AG04450 (cell line): ENCODE results near the gene TMX3. TPM values are rescaled to one million over a fixed set of nuclear protein-coding genes. Genes with fewer than 3 reads are reported as not detected.

ENCODE experiments used
- CTCF ChIA-PET: fragments of 300-600, 350-600 bp; formaldehyde crosslinking; extraction: SDS; loops from one replicate; lab custom pipeline; 2022; ENCODE audit warnings: antibody characterized with exemption, inconsistent platforms; lab: Charles Lee
- POLR2A ChIA-PET: fragments of 350-600 bp; formaldehyde crosslinking; extraction: SDS; loops from one replicate; lab custom pipeline; 2021; ENCODE audit warnings: antibody characterized with exemption, inconsistent platforms; lab: Yijun Ruan, JAX
- DNase-seq: peaks from one replicate; pipeline ENCODE4 v3.0.0-alpha.2; 2011; ENCODE audit warnings: low read depth, low spot score
- H3K27ac ChIP-seq: one replicate; pipeline ENCODE4 v1.5.1; 2012; ENCODE audit warnings: low read depth, low read length, control low read depth
- H3K27me3 ChIP-seq: one replicate; pipeline ENCODE4 v1.6.0; 2012; ENCODE audit warnings: low read length; ENCODE audit not compliant: control insufficient read depth, insufficient read depth
- H3K4me3 ChIP-seq: 2 replicates; pipeline ENCODE4 v1.5.1; 2011; ENCODE audit warnings: mild to moderate bottlenecking, low read depth, low read length, control low read depth
- H3K9me3 ChIP-seq: 2 replicates; pipeline ENCODE4 v1.5.1; 2012; ENCODE audit warnings: low read length; ENCODE audit not compliant: control insufficient read depth, insufficient read depth
- CTCF ChIP-seq: IDR thresholded peaks from 2 replicates; pipeline ENCODE4 v1.5.1; 2011; ENCODE audit warnings: low read depth, low read length, control low read depth, inconsistent platforms
- polyA plus RNA-seq: library from polyadenylated mRNA; depleted of rRNA; stranded (reverse); fragments of >200 nt; gene quantifications from 2 replicates; pipeline ENCODE4 v1.2.3, GENCODE V29; 2011

Gene TMX3
- polyA plus RNA-seq, 1 experiment = 59.6 TPM

GRCh38 chr18:68724021-68724420 lies 9.1 kb upstream of the TMX3 start:
- Histone ChIP-seq H3K27ac (no peak overlapping the region), H3K4me3 (no peak overlapping the region), H3K27me3 (no peaks in the 10 kb centered on the region), H3K9me3 (no peaks in the 10 kb centered on the region)
- POLR2A ChIA-PET = no interaction called here
- CTCF ChIA-PET = no interaction called here
- no peak for TF ChIP-seq CTCF
- no peak for DNase-seq

- no peak for DNase-seq
- ChIA-PET POLR2A (no interaction called here), CTCF (no interaction called here)
- no peak for TF ChIP-seq CTCF
- Histone ChIP-seq H3K27me3 (no peaks in the 10 kb centered on the region), H3K27ac (no peak overlapping the region), H3K9me3 (no peaks in the 10 kb centered on the region), H3K4me3 (no peak overlapping the region)
These were observed 8.6 kb upstream of the TMX3 start for GRCh38 chr18:68723539-68723938.

DNA sequence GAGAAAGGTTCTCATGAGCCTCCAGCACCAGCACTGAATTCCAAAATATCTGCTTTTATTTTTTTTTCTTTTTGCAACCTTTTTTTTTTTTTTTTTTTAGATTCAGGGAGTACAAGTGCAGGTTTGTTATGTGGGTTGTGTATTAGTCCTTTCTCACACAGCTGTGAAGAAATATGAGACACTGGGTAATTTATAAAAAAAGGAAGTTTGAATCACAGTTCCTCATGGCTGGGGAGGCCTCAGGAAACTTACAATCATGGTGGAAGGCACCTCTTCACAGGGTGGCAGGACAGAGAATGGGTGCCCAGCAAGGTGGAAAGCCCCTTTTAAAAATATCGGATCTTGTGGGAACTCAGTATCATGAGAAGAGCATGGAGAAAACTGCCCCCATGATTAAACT lies 7.9 kb upstream of the TMX3 start:
- H3K4me3 ChIP-seq = no peak overlapping the region
- DNase-seq = no peak
- no peaks in the 10 kb centered on the region for H3K27me3 ChIP-seq
- ChIA-PET POLR2A (no interaction called here), CTCF (no interaction called here)
- TF ChIP-seq CTCF = no peak
- H3K27ac ChIP-seq = no peak overlapping the region
- no peaks in the 10 kb centered on the region for H3K9me3 ChIP-seq

DNA sequence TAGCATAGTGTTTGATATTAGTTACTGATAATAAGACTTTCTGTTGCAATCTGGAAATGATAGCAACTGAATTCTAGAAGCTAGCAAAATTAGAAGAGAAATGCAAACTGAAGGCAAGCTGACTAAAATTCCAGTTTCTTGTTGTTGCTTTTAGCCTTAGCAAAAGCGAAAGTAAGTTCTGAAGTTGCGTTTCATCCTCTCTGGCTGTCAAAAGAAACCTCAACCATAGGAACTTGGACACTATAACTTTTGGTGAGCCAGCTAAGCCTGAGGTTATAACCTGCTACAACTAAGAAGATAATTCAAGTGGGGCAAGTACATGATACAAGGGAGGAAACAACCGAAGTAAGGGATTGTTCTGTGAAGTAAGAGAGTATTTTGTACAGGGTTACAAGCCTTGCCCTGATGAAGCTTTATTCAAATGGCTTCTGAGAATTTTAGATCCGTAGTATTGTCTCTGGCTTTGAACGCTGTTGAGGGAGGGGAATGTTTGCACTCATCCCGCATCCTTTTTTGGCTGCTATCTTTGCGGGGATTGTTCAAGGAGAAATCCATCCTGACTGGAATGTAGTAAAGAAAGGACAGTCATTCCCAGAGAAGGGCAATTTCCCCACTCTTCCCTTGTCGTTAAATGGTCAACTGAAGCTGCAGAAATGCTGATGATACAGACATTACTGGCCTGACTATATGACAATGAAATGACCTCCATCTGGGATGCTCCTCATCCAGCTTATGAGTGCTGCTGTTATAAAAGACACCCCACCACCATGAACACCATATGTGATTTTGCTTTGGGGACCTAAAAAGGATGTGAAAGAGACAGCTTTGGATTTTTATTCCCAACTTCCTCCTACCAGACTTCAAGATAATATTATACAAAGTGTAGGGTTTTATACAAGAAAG lies 7.0 kb upstream of the TMX3 start:
- no peaks in the 10 kb centered on the region for H3K9me3 ChIP-seq
- TF ChIP-seq CTCF = no peak
- POLR2A ChIA-PET = no interaction called here
- no peak for DNase-seq
- CTCF ChIA-PET = interaction anchor here (0.9 kb wide), 1 partner anchor 61 kb away, joined by 4 read pairs; no protein-coding TSS in a partner anchor
- H3K4me3 ChIP-seq = no peak overlapping the region
- no peak overlapping the region for H3K27ac ChIP-seq
- H3K27me3 ChIP-seq = no peaks in the 10 kb centered on the region

GRCh38 chr18:68714366-68714711 lies 569 bp downstream of the TMX3 start:
- Histone ChIP-seq H3K4me3 (peak overlapping the region; percentile 88), H3K9me3 (no peaks in the 10 kb centered on the region), H3K27ac (peak overlapping the region; percentile 47), H3K27me3 (no peaks in the 10 kb centered on the region)
- no peak for TF ChIP-seq CTCF
- ChIA-PET CTCF (no interaction called here), POLR2A (interaction anchor here (0.6 kb wide), 1 partner anchor 101 kb away, joined by 5 read pairs; no protein-coding TSS in a partner anchor)
- DNase-seq = no peak
